HepG2 (cell line): ENCODE data around the gene C3orf22. TPM values are rescaled to one million over a fixed set of nuclear protein-coding genes. Genes with fewer than 3 reads are reported as not detected.

Source experiments
- AHDC1 ChIP-seq: sonication (generic); formaldehyde crosslinking; IDR thresholded peaks from 2 replicates; pipeline ENCODE4 v1.5.1; 2020; ENCODE audit warnings: mild to moderate bottlenecking, missing genetic modification reagents, borderline replicate concordance
- BCL3 ChIP-seq: sonication (generic); formaldehyde crosslinking; IDR thresholded peaks from 2 replicates; pipeline ENCODE4 v1.5.1; 2020; ENCODE audit warnings: mild to moderate bottlenecking, missing genetic modification reagents, moderate library complexity
- CBX5 ChIP-seq: sonication (generic); formaldehyde crosslinking; IDR thresholded peaks from 2 replicates; pipeline ENCODE4 v1.4.0; 2020; ENCODE audit warnings: missing genetic modification reagents, borderline replicate concordance
- EEA1 ChIP-seq: sonication (generic); formaldehyde crosslinking; IDR thresholded peaks from 2 replicates; pipeline ENCODE4 v1.5.1; 2020; ENCODE audit warnings: mild to moderate bottlenecking, missing genetic modification reagents, borderline replicate concordance
- GZF1 ChIP-seq: sonication (generic); formaldehyde crosslinking; IDR thresholded peaks from 2 replicates; pipeline ENCODE4 v1.5.1; 2020; ENCODE audit warnings: mild to moderate bottlenecking, missing genetic modification reagents
- HNF4G ChIP-seq, 2 experiments: sonication (generic) in 1 of 2; formaldehyde crosslinking in 1 of 2; IDR thresholded peaks; 2 replicates each; pipeline versions ENCODE4 v1.4.0 to v1.6.1; 2011 to 2020; ENCODE audit warnings: borderline replicate concordance in 2 of 2, low read depth in 2 of 2, mild to moderate bottlenecking in 2 of 2, low read length in 1 of 2, missing genetic modification reagents in 1 of 2, moderate library complexity in 1 of 2
- HOMEZ ChIP-seq: IDR thresholded peaks from 2 replicates; pipeline ENCODE4 v1.6.1; 2016; ENCODE audit warnings: low read depth
- IRF2 ChIP-seq: IDR thresholded peaks from 2 replicates; pipeline ENCODE4 v1.6.1; 2018; ENCODE audit warnings: missing genetic modification reagents, missing compliant biosample characterization
- JUN ChIP-seq: sonication (generic); formaldehyde crosslinking; IDR thresholded peaks from 2 replicates; pipeline ENCODE4 v1.4.0; 2020; ENCODE audit warnings: mild to moderate bottlenecking, missing genetic modification reagents
- KMT2A ChIP-seq: sonication (generic); formaldehyde crosslinking; IDR thresholded peaks from 2 replicates; pipeline ENCODE4 v1.4.0; 2020; ENCODE audit warnings: missing genetic modification reagents
- MYPOP ChIP-seq: sonication (generic); formaldehyde crosslinking; IDR thresholded peaks from 2 replicates; pipeline ENCODE4 v1.8.1; 2023; ENCODE audit warnings: mild to moderate bottlenecking, moderate library complexity, missing genetic modification reagents
- PHF8 ChIP-seq: sonication (generic); formaldehyde crosslinking; IDR thresholded peaks from 2 replicates; pipeline ENCODE4 v1.5.0; 2020; ENCODE audit warnings: missing genetic modification reagents
- RFXANK ChIP-seq: IDR thresholded peaks from 2 replicates; pipeline ENCODE4 v1.6.1; 2016
- RNF2 ChIP-seq: fragments of 450-650 bp; conservative IDR thresholded peaks from 2 replicates; pipeline ENCODE4 v1.6.1; 2016; ENCODE audit warnings: low read depth
- SP5 ChIP-seq: IDR thresholded peaks from 2 replicates; pipeline ENCODE4 v1.6.1; 2016; ENCODE audit warnings: low read depth, borderline replicate concordance
- ZNF17 ChIP-seq: sonication (generic); formaldehyde crosslinking; IDR thresholded peaks from 2 replicates; pipeline ENCODE4 v1.5.0; 2020; ENCODE audit warnings: mild to moderate bottlenecking, missing genetic modification reagents
- ZNF180 ChIP-seq: sonication (generic); formaldehyde crosslinking; IDR thresholded peaks from 2 replicates; pipeline ENCODE4 v1.4.0; 2020; ENCODE audit warnings: low read depth, missing genetic modification reagents, borderline replicate concordance
- ZNF207 ChIP-seq: fragments of 450-650 bp; IDR thresholded peaks from 2 replicates; pipeline ENCODE4 v1.6.1; 2016; ENCODE audit warnings: antibody characterized with exemption, borderline replicate concordance
- ZNF232 ChIP-seq: sonication (generic); formaldehyde crosslinking; IDR thresholded peaks from 2 replicates; pipeline ENCODE4 v1.4.0; 2020; ENCODE audit warnings: missing genetic modification reagents, borderline replicate concordance
- ZNF263 ChIP-seq: sonication (generic); formaldehyde crosslinking; IDR thresholded peaks from 2 replicates; pipeline ENCODE4 v1.4.0; 2020; ENCODE audit warnings: missing genetic modification reagents
- ZNF484 ChIP-seq: sonication (generic); formaldehyde crosslinking; IDR thresholded peaks from 2 replicates; pipeline ENCODE4 v1.5.1; 2020; ENCODE audit warnings: mild to moderate bottlenecking, low read depth, missing genetic modification reagents, borderline replicate concordance
- ZNF549 ChIP-seq: sonication (generic); formaldehyde crosslinking; IDR thresholded peaks from 2 replicates; pipeline ENCODE4 v1.5.0; 2020; ENCODE audit warnings: missing genetic modification reagents
- polyA plus RNA-seq, 8 experiments: library from polyadenylated mRNA; depleted of rRNA in 3 of 8; stranded (reverse) in 7 of 8; unstranded in 1 of 8; fragments of >200 nt; fragmentation: Illumina TruSeq in 4 of 8; extraction: Trizol in 4 of 8; gene quantifications; 2 replicates each; pipeline versions ENCODE4 v1.2.1 to v1.2.3, GENCODE V29; 2011 to 2016; ENCODE audit warnings: low read depth in 4 of 8, missing spikeins in 1 of 8, mixed read lengths in 1 of 8; ENCODE audit not compliant: insufficient read depth in 1 of 8
- total RNA-seq, 5 experiments: library from RNA; depleted of rRNA; stranded (reverse); fragments of >200 nt; fragmentation: Illumina TruSeq; extraction: Trizol; gene quantifications; 2 replicates each; pipeline ENCODE4 v1.2.3, GENCODE V29; 2016; ENCODE audit warnings: low read depth in 1 of 5

C3orf22 gene
- total and polyA plus RNA-seq, 2 of the 13 experiments (the other 11 are each of a cell fraction or from before 2014, with no cell fraction given) = not detected

- TF ChIP-seq HOMEZ (CRISPR knock-in tag) (no peak), ZNF549 (CRISPR knock-in tag) (no peak), SP5 (CRISPR knock-in tag) (no peak), ZNF263 (CRISPR knock-in tag) (no peak), JUN (CRISPR knock-in tag) (no peak), GZF1 (CRISPR knock-in tag) (no peak), ZNF207 (no peak), KMT2A (CRISPR knock-in tag) (peak; percentile 44; the same call in 1 of the 2 replicates), EEA1 (CRISPR knock-in tag) (no peak), AHDC1 (CRISPR knock-in tag) (no peak), IRF2 (no peak), ZNF484 (CRISPR knock-in tag) (no peak), ZNF232 (CRISPR knock-in tag) (no peak), ZNF17 (CRISPR knock-in tag) (no peak), HNF4G (IDR thresholded peaks at IDR 0.05; ENCODE audit: borderline replicate concordance, low read depth, low read length) (no peak), HNF4G (CRISPR knock-in tag; IDR thresholded peaks at IDR 0.05; ENCODE audit: borderline replicate concordance, low read depth) (no peak), BCL3 (no peak), MYPOP (no peak), ZNF180 (CRISPR knock-in tag) (no peak), PHF8 (CRISPR knock-in tag) (no peak), RFXANK (CRISPR knock-in tag) (no peak), RNF2 (no peak), CBX5 (CRISPR knock-in tag) (0 out of 2 replicates have a peak, but pooled peaks have one; percentile 36)
Observed at GRCh38 chr3:126522363-126522788, 36.4 kb downstream of the C3orf22 start (continued).
